ENCODE data around the gene FRMD1.

- TF ChIP-seq POLR2AphosphoS5 (IDR thresholded peaks at IDR 0.05) (no peak), POLR2A (IDR thresholded peaks at IDR 0.05) (no peak)
- TF ChIP-seq, protein P1, sequence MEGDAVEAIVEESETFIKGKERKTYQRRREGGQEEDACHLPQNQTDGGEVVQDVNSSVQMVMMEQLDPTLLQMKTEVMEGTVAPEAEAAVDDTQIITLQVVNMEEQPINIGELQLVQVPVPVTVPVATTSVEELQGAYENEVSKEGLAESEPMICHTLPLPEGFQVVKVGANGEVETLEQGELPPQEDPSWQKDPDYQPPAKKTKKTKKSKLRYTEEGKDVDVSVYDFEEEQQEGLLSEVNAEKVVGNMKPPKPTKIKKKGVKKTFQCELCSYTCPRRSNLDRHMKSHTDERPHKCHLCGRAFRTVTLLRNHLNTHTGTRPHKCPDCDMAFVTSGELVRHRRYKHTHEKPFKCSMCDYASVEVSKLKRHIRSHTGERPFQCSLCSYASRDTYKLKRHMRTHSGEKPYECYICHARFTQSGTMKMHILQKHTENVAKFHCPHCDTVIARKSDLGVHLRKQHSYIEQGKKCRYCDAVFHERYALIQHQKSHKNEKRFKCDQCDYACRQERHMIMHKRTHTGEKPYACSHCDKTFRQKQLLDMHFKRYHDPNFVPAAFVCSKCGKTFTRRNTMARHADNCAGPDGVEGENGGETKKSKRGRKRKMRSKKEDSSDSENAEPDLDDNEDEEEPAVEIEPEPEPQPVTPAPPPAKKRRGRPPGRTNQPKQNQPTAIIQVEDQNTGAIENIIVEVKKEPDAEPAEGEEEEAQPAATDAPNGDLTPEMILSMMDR (IDR thresholded peaks at IDR 0.05), result no peak
Measured at GRCh38 chr6:168033791-168034190, 45.2 kb downstream of the FRMD1 start.

All from upper lobe of left lung (tissue), 4 donors.